Measurements from ENCODE around the gene ASIC4. TPM values are rescaled to one million over a fixed set of nuclear protein-coding genes. Genes with fewer than 3 reads are reported as not detected.

The ASIC4 gene
- total and polyA plus RNA-seq, 9 of the 15 experiments (the other 6 are each of a cell fraction or from before 2014, with no cell fraction given) = 0.07 to 19.2 (median 4.8) TPM

- TF ChIP-seq E2F6 (IDR thresholded peaks at IDR 0.05; ENCODE audit: borderline replicate concordance in 1 of 2, extremely low read depth in 1 of 2, insufficient read depth in 1 of 2, insufficient read length in 1 of 2, low read depth in 1 of 2, low read length in 1 of 2, poor library complexity in 1 of 2, severe bottlenecking in 1 of 2) (peak in 1 of 2 experiments; percentile 52), ARNT (IDR thresholded peaks at IDR 0.05) (peak; percentile 59 to 78; a peak in 2 of 4 replicates), LARP7 (IDR thresholded peaks at IDR 0.05) (peak; percentile 72; the same call in 1 of the 2 replicates), HDAC8 (tag; IDR thresholded peaks at IDR 0.05) (no peak), CCNT2 (IDR thresholded peaks at IDR 0.05; ENCODE audit: borderline replicate concordance, extremely low read depth, insufficient read length, low read depth, low read length) (peak; percentile 66), ZC3H4 (CRISPR knock-in tag; IDR thresholded peaks at IDR 0.05; ENCODE audit: borderline replicate concordance) (no peak), SMAD4 (CRISPR knock-in tag; conservative IDR thresholded peaks at IDR 0.05) (peak; percentile 94), RNF2 (IDR thresholded peaks at IDR 0.05) (peak; percentile 96), ZNF41 (CRISPR knock-in tag; conservative IDR thresholded peaks at IDR 0.05) (no peak), SNAPC5 (CRISPR knock-in tag; IDR thresholded peaks at IDR 0.05) (no peak), ZNF316 (IDR thresholded peaks at IDR 0.05) (no peak), ARID4B (CRISPR knock-in tag; IDR thresholded peaks at IDR 0.05) (0 out of 2 replicates have a peak, but pooled peaks have one; percentile 37), CBX8 (IDR thresholded peaks at IDR 0.05; ENCODE audit: borderline replicate concordance, extremely low read depth, low read depth, low read length, poor library complexity, severe bottlenecking) (no peak), ZNF282 (CRISPR knock-in tag; IDR thresholded peaks at IDR 0.05) (no peak), MBD1 (CRISPR knock-in tag; IDR thresholded peaks at IDR 0.05) (no peak), SP1 (CRISPR knock-in tag; IDR thresholded peaks at IDR 0.05) (peak; percentile 70; the same call in 1 of the 2 replicates), JUN (IDR thresholded peaks at IDR 0.05; ENCODE audit: borderline replicate concordance, low read depth, low read length) (peak; percentile 66; the same call in 1 of the 2 replicates), JUN (CRISPR knock-in tag; IDR thresholded peaks at IDR 0.05; ENCODE audit: borderline replicate concordance) (0 out of 2 replicates have a peak, but pooled peaks have one; percentile 37), MYNN (IDR thresholded peaks at IDR 0.05) (peak; percentile 89; the same call in 1 of the 2 replicates), MYNN (CRISPR knock-in tag; IDR thresholded peaks at IDR 0.05) (no peak)
These were observed 57.3 kb downstream of the ASIC4 start, which contains the start of gene OBSL1 (continued) for GRCh38 chr2:219571311-219572236.

Measured in K562 (cell line).